Measurements from ENCODE around the gene IL16.

IL16 gene

GRCh38 chr15:81170511-81170910 is 26.2 kb upstream of the IL16 start:
- TF ChIP-seq TARDBP (IDR thresholded peaks at IDR 0.05) (no peak), SUZ12 (IDR thresholded peaks at IDR 0.05) (no peak), FOXM1 (IDR thresholded peaks at IDR 0.05; ENCODE audit: borderline replicate concordance) (no peak), SP1 (IDR thresholded peaks at IDR 0.05) (no peak), ZNF384 (IDR thresholded peaks at IDR 0.05) (no peak), NFRKB (IDR thresholded peaks at IDR 0.05) (no peak), L3MBTL2 (conservative IDR thresholded peaks at IDR 0.05) (no peak), BHLHE40 (IDR thresholded peaks at IDR 0.05; ENCODE audit: borderline replicate concordance) (no peak), ELF4 (IDR thresholded peaks at IDR 0.05) (no peak), CTBP1 (IDR thresholded peaks at IDR 0.05; ENCODE audit: borderline replicate concordance) (no peak), FOXA1 (IDR thresholded peaks at IDR 0.05) (no peak), PKNOX1 (IDR thresholded peaks at IDR 0.05) (no peak), HDGF (IDR thresholded peaks at IDR 0.05; ENCODE audit: borderline replicate concordance) (no peak), ARNT (IDR thresholded peaks at IDR 0.05) (no peak), LEF1 (IDR thresholded peaks at IDR 0.05; ENCODE audit: borderline replicate concordance) (no peak)
- CTCF ChIA-PET, result interaction anchor here (2.7 kb wide), 1 partner anchor 96 kb away, joined by 13 read pairs; no protein-coding TSS in a partner anchor
- POLR2A ChIA-PET, result no interaction called here
- no peak for DNase-seq (ENCODE audit: extremely low spot score)

DNA sequence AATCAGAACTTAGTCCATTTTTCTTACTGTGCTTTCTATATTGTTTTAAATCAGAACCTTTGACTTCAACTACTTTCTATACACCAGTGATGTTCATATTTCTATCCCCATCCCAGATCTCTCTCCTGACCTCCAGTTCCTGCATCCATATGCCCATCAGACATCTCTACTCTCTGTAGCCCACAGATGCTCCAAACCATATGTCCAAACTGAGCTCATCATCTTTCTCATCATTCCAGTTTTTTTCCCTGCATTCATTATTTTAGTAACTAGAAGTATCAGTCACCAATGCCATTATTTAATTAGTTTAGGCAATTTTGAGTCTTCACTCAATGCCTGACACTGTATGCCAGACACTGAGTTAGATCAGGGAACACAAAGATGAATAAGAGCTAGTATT is 25.4 kb upstream of the IL16 start:
- ChIA-PET CTCF (interaction anchor here (2.7 kb wide), 1 partner anchor 95 kb away, joined by 13 read pairs; no protein-coding TSS in a partner anchor), POLR2A (no interaction called here)
- no peak for DNase-seq (ENCODE audit: extremely low spot score)
- TF ChIP-seq SP1 (IDR thresholded peaks at IDR 0.05) (no peak), PKNOX1 (IDR thresholded peaks at IDR 0.05) (no peak), FOXK2 (IDR thresholded peaks at IDR 0.05) (no peak), ELF4 (IDR thresholded peaks at IDR 0.05) (no peak), FOXM1 (IDR thresholded peaks at IDR 0.05; ENCODE audit: borderline replicate concordance) (no peak), FOXA1 (IDR thresholded peaks at IDR 0.05) (no peak), LEF1 (IDR thresholded peaks at IDR 0.05; ENCODE audit: borderline replicate concordance) (no peak), NFRKB (IDR thresholded peaks at IDR 0.05) (no peak), ARNT (IDR thresholded peaks at IDR 0.05) (no peak), HDGF (IDR thresholded peaks at IDR 0.05; ENCODE audit: borderline replicate concordance) (no peak)

DNA sequence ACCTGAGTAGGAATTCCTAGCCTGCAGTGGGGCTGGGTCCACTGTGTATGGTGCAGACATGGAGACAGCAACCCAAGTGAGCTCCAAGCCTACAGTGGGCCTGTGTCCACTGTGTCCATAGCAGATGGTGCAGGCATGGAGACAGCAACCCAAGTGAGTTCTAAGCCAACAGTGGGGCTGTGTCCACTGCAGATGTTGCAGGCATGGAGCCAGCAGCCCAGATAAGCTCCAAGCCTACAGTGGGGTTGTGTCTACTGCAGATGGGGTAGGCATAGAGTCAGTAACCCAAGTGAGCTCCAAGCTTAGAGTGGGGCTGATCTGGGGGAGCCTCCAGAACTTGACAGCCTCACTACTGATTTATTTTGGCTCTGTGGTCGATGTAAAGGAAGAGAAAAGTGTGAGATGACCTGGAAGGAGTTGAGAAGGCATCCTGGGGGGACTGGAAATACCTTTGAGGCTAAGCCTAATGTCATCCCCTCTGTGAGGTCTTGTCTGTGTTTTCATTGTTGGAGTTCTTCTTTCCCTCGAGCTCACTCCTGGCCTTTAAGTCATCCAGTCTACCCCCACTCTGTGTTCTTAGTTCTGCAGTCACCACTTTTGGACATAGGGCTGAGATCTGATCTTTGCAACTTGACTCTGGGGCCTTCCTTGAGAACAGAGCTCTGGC is 22.4 kb upstream of the IL16 start:
- POLR2A ChIA-PET, result no interaction called here
- CTCF ChIA-PET, result no interaction called here
- no peak for DNase-seq (ENCODE audit: extremely low spot score)
- TF ChIP-seq HDGF (IDR thresholded peaks at IDR 0.05; ENCODE audit: borderline replicate concordance), result no peak
- TF ChIP-seq L3MBTL2 (conservative IDR thresholded peaks at IDR 0.05), result no peak
- TF ChIP-seq TARDBP (IDR thresholded peaks at IDR 0.05), result no peak
- no peak for TF ChIP-seq FOXM1 (IDR thresholded peaks at IDR 0.05; ENCODE audit: borderline replicate concordance)
- TF ChIP-seq ARNT (IDR thresholded peaks at IDR 0.05), result no peak
- TF ChIP-seq PKNOX1 (IDR thresholded peaks at IDR 0.05), result no peak
- TF ChIP-seq NFRKB (IDR thresholded peaks at IDR 0.05), result no peak
- TF ChIP-seq SP1 (IDR thresholded peaks at IDR 0.05), result no peak
- TF ChIP-seq FOXA1 (IDR thresholded peaks at IDR 0.05), result no peak
- no peak for TF ChIP-seq LEF1 (IDR thresholded peaks at IDR 0.05; ENCODE audit: borderline replicate concordance)
- no peak for TF ChIP-seq SUZ12 (IDR thresholded peaks at IDR 0.05)
- no peak for TF ChIP-seq CTBP1 (IDR thresholded peaks at IDR 0.05; ENCODE audit: borderline replicate concordance)
- no peak for TF ChIP-seq ZNF384 (IDR thresholded peaks at IDR 0.05)
- no peak for TF ChIP-seq FOXK2 (IDR thresholded peaks at IDR 0.05)
- TF ChIP-seq BHLHE40 (IDR thresholded peaks at IDR 0.05; ENCODE audit: borderline replicate concordance), result no peak
- TF ChIP-seq ELF4 (IDR thresholded peaks at IDR 0.05), result no peak

- no peak for DNase-seq (ENCODE audit: extremely low spot score)
- CTCF ChIA-PET, result no interaction called here
- POLR2A ChIA-PET, result no interaction called here
- TF ChIP-seq PKNOX1 (IDR thresholded peaks at IDR 0.05), result no peak
- TF ChIP-seq TARDBP (IDR thresholded peaks at IDR 0.05), result no peak
- no peak for TF ChIP-seq HDGF (IDR thresholded peaks at IDR 0.05; ENCODE audit: borderline replicate concordance)
- TF ChIP-seq BHLHE40 (IDR thresholded peaks at IDR 0.05; ENCODE audit: borderline replicate concordance), result no peak
- TF ChIP-seq FOXA1 (IDR thresholded peaks at IDR 0.05), result no peak
- TF ChIP-seq NFRKB (IDR thresholded peaks at IDR 0.05), result no peak
- TF ChIP-seq ELF4 (IDR thresholded peaks at IDR 0.05), result no peak
- no peak for TF ChIP-seq CTBP1 (IDR thresholded peaks at IDR 0.05; ENCODE audit: borderline replicate concordance)
- TF ChIP-seq LEF1 (IDR thresholded peaks at IDR 0.05; ENCODE audit: borderline replicate concordance), result no peak
- TF ChIP-seq ZNF384 (IDR thresholded peaks at IDR 0.05), result no peak
- TF ChIP-seq ARNT (IDR thresholded peaks at IDR 0.05), result no peak
- no peak for TF ChIP-seq FOXM1 (IDR thresholded peaks at IDR 0.05; ENCODE audit: borderline replicate concordance)
These were observed 21.8 kb upstream of the IL16 start for GRCh38 chr15:81174792-81175327.

DNA sequence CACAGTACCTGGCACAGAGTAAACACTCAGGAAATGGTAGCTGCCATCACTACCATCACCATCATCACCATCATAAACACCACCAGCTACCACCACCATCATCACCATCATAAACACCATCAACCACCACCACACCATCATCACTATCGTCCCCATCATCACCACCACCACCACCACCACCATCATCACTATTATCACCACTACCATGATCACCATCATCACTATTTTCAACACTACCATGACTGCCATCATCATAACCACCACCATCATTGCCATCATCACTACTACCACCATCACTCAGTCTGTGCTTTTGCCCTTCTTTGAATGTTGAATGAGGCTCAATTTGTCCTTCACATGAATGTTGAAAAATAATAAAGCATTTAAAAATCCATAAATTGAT is 21.2 kb upstream of the IL16 start:
- DNase-seq (ENCODE audit: extremely low spot score), result no peak
- TF ChIP-seq SUZ12 (IDR thresholded peaks at IDR 0.05) (no peak), FOXA1 (IDR thresholded peaks at IDR 0.05) (no peak)
- CTCF ChIA-PET, result no interaction called here
- POLR2A ChIA-PET, result no interaction called here
